Raji (cell line): ENCODE measurements around the gene ROCK2.

Experiments
- POLR2A ChIP-seq: IDR thresholded peaks from 2 replicates; pipeline ENCODE4 v1.6.1; 2011; ENCODE audit warnings: low read depth, low read length, control low read depth; ENCODE audit not compliant: insufficient read depth

The ROCK2 gene

DNA sequence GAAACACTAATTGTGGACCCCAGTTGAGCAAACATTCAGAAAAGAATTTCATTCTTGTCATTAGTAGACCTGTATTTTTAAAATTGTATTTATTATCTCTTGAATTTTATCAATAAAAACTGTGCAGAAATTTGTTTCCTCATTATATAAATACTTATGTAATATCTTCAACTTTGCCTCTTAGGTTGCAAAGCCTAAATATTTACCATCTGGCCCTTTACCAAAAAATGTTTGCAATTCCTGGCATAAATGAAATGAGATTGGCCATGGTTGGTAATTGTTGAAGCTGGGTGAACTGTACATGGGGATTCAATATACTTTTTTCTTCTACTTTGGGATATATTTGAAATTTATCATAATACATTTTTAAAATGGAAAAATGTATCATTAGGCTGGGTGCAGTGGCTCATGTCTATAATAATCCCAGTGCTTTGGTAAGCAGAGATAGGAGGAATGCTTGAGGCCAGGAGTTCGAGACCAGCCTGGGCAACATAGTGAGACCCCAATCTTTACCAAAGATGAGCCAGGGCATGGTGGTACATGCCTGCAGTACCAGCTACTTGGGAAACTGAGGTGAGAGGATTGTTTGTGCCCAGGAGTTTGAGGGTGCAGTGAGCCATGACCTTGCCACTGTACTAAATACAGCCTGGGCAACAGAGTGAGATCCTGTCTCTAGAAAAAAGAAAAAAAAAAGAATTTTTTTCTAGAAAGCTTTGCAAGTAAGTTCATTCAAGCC is 100.2 kb downstream of the ROCK2 start:
- no peak for TF ChIP-seq POLR2A

DNA sequence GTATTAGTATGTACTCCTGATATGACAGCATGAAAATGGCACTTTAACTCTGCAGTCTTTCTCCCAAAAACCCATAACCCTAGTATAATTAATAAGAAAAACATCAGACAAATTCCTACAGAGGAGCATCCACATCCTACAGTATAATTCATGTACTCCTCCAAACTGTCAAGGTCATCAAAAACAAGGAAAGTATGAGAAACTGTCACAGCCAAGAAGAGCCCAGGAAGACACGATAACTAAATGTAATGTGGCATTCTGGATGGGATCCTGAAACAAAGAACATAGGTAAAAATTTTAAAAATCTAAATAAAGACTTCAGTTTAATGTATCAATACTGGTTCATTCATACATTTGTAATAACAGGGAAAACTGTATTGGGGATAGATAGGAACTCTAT is 100.9 kb downstream of the ROCK2 start:
- no peak for TF ChIP-seq POLR2A

DNA sequence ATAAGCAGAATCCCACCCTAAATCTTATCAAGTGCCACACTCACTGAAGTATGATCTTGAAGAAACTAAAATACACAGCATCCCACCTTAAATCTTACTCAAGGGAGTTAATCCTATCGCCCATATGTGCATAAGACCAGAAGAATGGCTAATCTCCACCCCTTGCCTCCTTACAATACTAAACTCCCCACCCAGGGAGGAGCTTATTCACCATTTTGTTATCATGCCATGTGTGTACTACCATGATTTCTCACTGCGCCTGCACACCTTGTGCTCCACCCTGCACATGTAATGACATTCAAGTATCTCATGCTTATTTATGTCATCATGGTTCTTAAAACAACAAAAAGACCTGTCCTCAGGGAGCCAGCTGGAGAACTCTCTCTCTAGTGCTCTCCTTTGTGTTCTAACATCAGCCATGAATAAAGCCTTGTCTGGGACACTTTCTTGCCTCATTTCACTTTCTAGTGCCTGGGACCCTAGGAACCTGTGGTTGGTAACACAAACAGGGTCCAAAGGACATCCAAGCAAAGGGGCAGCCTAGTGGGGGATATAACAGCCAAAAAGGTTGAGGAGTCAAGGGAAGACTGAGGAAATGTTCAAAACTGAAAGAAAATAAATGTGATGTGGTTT is 101.8 kb downstream of the ROCK2 start:
- TF ChIP-seq POLR2A, result no peak

DNA sequence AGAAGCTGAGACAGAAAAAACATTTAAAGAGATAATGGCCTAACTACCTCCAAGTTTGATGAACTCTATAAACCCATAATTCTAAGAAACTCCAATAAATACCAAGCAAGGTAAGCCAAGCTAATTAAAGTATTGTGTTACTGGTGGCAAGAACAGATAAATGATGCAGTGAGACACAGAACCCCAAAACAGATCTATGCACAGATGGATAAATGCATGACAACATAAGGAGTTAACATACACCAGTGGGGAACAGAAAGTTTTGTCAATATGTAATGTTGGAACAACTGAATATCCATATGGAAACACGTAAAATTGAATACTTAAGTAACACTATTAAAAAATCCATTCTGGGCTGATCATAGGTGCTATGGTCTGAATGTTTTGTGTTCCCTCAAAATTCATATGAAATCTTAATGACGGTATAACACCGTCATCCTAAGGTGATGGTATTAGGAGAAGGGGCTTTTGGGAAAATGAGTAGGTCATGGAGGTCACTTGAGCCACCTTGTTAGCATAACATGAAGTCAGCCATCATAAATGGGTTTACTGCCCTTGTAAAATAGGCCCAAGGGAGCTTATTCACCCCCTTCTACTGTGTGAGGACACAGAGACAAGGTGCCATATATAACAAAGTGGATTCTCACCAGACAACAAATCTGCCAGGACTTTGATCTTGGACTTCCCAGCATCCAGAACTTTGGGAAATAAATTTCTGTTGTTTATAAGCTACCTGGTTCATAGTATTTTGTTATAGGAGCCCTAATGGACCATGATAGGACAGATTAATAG is 102.8 kb downstream of the ROCK2 start:
- no peak for TF ChIP-seq POLR2A

DNA sequence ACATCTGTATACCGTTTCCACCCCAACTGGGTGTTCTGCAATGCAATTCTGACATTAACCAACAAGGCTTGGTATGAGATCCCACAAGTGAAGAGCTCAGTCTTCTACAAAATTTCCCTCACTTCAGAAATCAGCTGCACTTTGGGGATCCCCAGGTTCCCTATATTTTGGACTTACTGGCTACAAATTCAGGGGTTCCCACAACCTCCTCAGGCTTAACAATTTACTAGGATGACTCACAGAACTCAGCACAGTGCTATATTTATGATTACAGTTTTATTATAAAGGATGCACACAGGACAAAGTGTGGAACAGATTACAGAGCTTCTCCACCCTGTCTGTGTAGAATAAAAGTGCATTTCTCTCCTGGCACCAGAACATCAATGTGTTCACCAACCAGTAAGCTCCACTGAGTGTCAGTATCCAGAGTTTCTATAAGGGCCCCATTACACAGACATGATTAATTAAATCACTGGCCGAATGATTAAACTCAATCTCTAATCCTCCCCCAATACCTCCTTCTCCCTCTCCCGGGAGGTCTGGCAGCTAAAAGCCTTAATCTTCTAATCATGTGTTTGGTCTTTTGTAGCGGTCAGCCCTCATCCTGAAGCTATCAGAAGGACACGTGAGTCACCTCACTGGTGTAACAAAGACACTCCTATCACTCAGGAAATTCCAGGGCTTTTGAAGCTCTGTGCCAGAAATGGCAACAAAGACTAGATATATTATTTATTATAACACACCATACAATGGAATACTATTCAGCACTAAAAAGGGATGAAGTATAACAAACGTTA is 104.6 kb downstream of the ROCK2 start:
- no peak for TF ChIP-seq POLR2A

DNA sequence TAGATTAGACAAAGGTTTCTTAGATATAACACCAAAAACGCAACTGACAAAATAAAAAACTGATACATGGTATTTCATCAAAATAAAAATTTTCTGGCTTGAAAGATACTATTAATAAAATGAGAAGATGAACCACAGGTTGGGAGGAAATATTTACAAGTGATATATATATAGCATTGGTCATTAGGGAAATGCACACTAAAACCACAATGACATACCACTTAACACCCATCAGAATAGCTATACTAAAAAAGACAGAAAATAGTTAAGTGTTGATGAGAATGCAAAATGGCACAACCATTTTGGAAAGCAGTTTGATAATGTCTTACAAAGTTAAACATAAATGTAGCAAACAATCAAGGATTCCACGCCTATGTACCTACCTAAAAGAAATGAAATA is 105.3 kb downstream of the ROCK2 start:
- no peak for TF ChIP-seq POLR2A

DNA sequence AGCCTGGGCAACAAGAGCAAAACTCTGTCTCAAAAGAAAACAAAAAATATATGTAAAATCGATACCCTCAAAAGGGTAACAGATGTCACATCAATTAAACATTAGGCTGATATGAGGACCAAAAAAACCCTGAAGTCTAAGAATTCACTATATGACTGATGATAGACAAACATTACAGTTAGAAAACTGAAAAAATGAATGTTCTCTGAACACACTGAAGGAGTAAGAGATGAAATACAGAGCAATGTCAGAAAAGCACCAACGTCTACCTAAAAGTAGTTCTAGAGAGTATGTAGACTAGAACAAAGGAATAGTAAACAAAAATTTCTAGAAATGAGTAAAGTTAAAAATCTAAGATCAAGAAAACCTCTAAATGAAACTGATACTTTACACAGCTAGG is 107.3 kb downstream of the ROCK2 start:
- TF ChIP-seq POLR2A, result no peak

DNA sequence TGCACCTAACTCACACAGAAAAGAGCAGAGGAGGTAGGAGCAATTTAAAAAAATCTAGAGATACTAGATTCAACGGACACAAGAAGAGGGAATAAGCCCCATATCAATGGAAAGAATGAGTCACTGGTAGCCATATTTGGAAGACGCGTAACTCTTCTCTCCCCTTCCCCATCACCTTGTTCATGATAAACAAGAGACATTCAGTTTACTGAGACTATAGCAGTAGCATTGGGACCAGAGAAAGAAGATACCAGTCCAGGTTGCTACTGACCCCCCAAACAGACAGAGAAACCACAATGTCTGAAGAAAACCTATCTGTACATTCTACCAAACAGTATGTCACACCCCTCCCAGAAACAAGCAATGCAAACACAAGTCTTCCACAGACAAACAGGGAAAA is 108.1 kb downstream of the ROCK2 start:
- TF ChIP-seq POLR2A, result no peak

DNA sequence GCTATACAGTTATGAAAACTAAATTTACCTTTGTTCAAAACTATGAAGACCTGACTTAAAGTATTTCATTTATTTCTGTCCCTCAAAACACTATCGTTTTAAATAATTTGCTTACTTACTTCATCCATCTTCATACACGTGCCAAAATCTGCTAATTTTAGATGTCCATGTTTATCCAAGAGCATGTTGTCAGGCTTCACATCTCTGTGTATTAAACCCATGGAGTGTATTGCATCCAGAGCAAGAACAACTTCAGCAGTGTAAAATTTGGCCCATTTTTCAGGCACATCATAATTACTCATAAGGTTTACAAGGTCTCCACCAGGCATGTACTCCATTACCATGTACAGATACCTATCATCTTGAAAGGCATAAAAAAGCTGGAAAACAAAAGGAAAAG is 108.9 kb downstream of the ROCK2 start:
- TF ChIP-seq POLR2A, result no peak

DNA sequence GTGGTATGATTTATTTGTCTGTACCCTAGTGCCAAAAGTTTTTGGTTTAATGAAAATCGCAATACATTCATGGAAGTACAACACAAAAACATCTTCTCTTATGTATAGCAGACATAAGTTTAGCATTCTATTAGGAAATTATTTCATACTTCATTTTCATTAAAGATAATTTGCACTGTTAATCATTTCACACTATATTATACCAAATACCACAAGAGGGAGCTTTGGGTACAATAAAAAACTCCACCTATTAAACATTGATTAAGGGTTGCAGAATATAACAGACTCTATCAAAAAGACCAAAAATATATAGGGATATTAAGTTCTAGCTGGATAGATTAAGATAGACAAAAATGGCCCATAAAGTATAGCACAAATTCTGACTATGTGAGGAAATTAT is 110.1 kb downstream of the ROCK2 start:
- TF ChIP-seq POLR2A, result no peak

DNA sequence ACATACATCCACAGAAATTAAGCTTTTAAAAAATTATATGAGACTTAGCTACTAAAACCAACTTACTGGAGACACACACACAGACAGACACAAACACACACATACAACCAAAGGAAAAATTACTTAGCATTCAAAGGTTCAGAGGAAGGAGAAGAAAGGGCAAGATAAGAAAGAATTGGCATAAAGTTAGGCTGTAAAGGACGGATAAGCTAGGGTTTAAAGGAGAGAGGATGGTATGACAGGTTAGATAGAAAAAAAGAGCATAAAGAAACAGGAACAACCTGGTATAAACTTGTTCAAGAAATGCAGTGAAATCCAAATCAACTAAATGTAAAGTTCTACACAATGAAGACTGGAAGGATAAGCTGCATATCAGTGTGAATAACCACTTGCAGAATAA is 115.7 kb downstream of the ROCK2 start:
- TF ChIP-seq POLR2A, result no peak

DNA sequence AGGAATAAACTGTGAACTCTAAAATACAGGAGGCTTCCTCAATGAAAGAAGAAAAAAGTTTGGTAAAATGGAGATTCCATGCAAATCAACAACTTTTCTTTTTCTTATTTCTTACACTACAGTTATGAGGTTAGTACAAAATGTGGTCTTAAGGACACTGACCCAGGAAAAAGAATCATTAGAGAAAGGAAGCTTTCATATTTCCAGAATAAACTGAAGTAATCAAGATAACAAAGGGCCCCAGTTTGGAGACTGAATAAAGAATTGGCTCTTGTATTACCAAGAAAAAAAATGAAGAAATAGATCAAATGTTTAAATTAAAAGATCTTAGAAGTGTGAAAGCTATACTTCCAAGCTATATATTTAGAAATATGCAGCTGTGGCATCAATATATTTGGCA is 116.8 kb downstream of the ROCK2 start:
- TF ChIP-seq POLR2A, result no peak

DNA sequence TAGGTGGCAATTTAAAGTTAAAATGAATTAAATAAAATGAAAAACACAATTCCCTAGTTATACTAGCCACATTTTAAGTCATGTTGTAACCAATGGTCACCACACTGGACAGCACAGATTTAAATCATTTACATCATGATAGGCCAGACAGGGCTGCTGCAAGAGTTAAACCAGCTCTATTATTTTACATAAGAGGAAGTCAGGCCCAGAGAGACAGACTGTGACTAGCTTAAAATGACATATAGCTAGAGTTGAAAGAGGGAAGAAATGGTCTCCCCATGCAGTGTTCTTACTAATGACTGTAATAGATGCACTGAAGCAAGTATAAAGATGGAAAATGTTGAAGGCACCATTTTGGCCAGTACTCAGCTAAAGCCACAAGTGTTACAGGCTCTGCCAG is 119.5 kb downstream of the ROCK2 start:
- no peak for TF ChIP-seq POLR2A

DNA sequence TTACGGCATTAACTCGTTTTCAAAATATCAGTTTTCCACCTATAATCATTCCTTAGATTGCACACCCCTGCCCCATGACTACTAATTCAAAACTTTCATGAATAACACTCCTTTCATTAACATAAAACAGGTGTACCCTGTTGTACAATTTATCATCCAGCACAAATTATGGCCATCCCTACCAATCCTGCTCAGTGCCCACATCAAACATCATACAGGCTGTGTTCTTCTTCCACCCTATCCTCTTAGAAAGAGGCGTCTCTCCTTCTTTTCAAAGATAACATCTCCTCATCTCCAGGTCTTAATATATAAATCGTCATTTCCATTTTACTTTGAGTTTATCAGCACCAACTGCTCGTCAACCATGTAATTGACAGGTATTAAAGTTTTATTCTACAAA is 121.6 kb downstream of the ROCK2 start:
- no peak for TF ChIP-seq POLR2A

DNA sequence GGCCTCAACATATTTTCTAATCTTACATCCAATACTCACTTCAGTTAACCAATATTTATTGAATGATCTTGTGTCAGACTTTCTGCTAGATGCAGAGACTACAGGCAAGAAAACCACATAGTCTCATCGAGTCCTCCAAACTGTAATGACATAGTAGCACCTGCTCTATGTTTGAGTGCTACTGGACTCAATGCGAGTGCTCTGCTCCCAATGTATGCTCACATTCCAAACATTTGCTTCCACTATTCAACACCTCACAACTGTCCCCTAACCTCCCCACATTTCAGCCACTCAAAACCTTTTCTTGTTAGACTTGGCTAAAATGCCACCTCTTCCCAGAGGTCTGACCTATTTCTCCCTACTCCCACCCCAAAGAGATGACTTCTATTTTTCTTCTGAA is 124.0 kb downstream of the ROCK2 start:
- no peak for TF ChIP-seq POLR2A
